DND-41 (cell line): Measurements from ENCODE around the gene EDN2.

Source experiments
- ATAC-seq: fragments of 200-7000 bp; cut with Tn5 transposase; 3 replicates; pipeline ENCODE4 v1.9.1; 2021; ENCODE audit warnings: low read depth; ENCODE audit not compliant: insufficient read depth
- DNase-seq: peaks from one replicate; pipeline ENCODE4 v3.0.0-alpha.2; 2020
- H2AFZ ChIP-seq: 2 replicates; pipeline ENCODE4 v1.6.0; 2012; ENCODE audit warnings: low read depth, low read length
- H3K27ac ChIP-seq: 2 replicates; pipeline ENCODE4 v1.5.1; 2012; ENCODE audit warnings: low read length, inconsistent platforms
- H3K27me3 ChIP-seq: fragments of 200-600 bp; sonication (generic); 2 replicates; pipeline ENCODE4 v1.6.0; 2012; ENCODE audit warnings: low read length, mild to moderate bottlenecking, inconsistent platforms; ENCODE audit not compliant: insufficient read depth, poor library complexity
- H3K36me3 ChIP-seq: 2 replicates; pipeline ENCODE4 v1.5.1; 2012; ENCODE audit warnings: low read length, inconsistent platforms; ENCODE audit not compliant: insufficient read depth
- H3K4me1 ChIP-seq: 2 replicates; pipeline ENCODE4 v1.5.1; 2012; ENCODE audit warnings: mild to moderate bottlenecking, low read length; ENCODE audit not compliant: insufficient read depth
- H3K4me2 ChIP-seq: 2 replicates; pipeline ENCODE4 v1.6.0; 2012; ENCODE audit warnings: mild to moderate bottlenecking, moderate library complexity, low read length, inconsistent platforms; ENCODE audit not compliant: insufficient read depth
- H3K4me3 ChIP-seq, 2 experiments: fragments of 200-600 bp in 1 of 2; shearing (Covaris generic) in 1 of 2; 2 replicates each; pipeline ENCODE4 v1.5.1; 2012 to 2016; ENCODE audit warnings: inconsistent platforms in 2 of 2, low read length in 2 of 2, mild to moderate bottlenecking in 2 of 2, low read depth in 1 of 2, moderate library complexity in 1 of 2
- H3K79me2 ChIP-seq: 2 replicates; pipeline ENCODE4 v1.6.0; 2012; ENCODE audit warnings: low read length, inconsistent platforms; ENCODE audit not compliant: insufficient read depth
- H3K9ac ChIP-seq: 2 replicates; pipeline ENCODE4 v1.6.0; 2012; ENCODE audit warnings: low read depth, mild to moderate bottlenecking, inconsistent platforms, low read length, moderate library complexity
- H3K9me3 ChIP-seq: 2 replicates; pipeline ENCODE4 v1.5.1; 2012; ENCODE audit warnings: low read length, moderate library complexity, mild to moderate bottlenecking, inconsistent platforms; ENCODE audit not compliant: insufficient read depth, severe bottlenecking
- H4K20me1 ChIP-seq: 2 replicates; pipeline ENCODE4 v1.6.0; 2012; ENCODE audit warnings: low read length; ENCODE audit not compliant: insufficient read depth
- EZH2 ChIP-seq: IDR thresholded peaks from 3 replicates; pipeline ENCODE4 v1.6.1; 2012; ENCODE audit warnings: borderline replicate concordance, low read depth, mild to moderate bottlenecking, moderate library complexity, low read length, inconsistent platforms; ENCODE audit not compliant: severe bottlenecking
- TF ChIP-seq, protein P1 (sequence below): IDR thresholded peaks from 2 replicates; pipeline ENCODE4 v1.5.1; 2012; ENCODE audit warnings: borderline replicate concordance, low read length, moderate library complexity, mild to moderate bottlenecking; ENCODE audit not compliant: poor library complexity, severe bottlenecking; ENCODE audit errors: extremely low read depth

EDN2 gene

DNA sequence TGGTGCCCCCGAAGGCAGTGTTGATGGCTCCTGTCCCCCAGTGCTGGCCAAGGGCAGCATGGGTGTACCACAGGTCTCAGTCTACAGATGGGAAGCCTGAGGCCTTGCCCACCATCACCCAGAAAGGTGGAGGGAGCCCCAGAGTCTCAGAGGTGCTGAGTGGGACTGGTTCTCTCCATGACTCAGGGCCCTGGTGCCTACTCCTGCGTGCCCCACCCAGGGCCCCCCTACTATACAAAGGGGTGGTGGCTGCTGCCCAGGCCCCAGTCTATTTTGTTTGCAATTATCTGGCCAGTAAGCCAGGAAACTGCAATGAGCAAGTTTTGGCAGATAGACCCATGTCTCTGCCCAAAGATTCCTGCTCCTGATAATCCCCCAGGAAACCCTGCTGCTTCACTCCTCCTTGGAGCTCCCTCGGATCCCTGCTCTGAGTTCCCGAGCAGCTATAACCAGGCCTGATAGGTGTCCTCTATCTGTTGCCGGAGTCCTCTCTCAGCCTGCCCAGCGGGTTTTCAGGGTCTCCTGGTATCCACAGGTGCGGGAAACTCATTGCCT lies 41.7 kb downstream of the EDN2 start:
- Histone ChIP-seq H3K79me2 (no peaks in the 10 kb centered on the region), H3K27ac (no peak overlapping the region), H3K4me3 (no peak overlapping the region), H3K9ac (no peak overlapping the region), H3K4me1 (no peaks in the 10 kb centered on the region), H4K20me1 (no peaks in the 10 kb centered on the region), H3K9me3 (no peaks in the 10 kb centered on the region), H2AFZ (no peak overlapping the region), H3K36me3 (no peaks in the 10 kb centered on the region), H3K27me3 (peaks cover 1% of the 10 kb centered on the region), H3K4me2 (no peak overlapping the region)
- ATAC-seq (no peak), DNase-seq (no peak)
- no peak for TF ChIP-seq EZH2
- TF ChIP-seq, protein P1, sequence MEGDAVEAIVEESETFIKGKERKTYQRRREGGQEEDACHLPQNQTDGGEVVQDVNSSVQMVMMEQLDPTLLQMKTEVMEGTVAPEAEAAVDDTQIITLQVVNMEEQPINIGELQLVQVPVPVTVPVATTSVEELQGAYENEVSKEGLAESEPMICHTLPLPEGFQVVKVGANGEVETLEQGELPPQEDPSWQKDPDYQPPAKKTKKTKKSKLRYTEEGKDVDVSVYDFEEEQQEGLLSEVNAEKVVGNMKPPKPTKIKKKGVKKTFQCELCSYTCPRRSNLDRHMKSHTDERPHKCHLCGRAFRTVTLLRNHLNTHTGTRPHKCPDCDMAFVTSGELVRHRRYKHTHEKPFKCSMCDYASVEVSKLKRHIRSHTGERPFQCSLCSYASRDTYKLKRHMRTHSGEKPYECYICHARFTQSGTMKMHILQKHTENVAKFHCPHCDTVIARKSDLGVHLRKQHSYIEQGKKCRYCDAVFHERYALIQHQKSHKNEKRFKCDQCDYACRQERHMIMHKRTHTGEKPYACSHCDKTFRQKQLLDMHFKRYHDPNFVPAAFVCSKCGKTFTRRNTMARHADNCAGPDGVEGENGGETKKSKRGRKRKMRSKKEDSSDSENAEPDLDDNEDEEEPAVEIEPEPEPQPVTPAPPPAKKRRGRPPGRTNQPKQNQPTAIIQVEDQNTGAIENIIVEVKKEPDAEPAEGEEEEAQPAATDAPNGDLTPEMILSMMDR: no peak

DNA sequence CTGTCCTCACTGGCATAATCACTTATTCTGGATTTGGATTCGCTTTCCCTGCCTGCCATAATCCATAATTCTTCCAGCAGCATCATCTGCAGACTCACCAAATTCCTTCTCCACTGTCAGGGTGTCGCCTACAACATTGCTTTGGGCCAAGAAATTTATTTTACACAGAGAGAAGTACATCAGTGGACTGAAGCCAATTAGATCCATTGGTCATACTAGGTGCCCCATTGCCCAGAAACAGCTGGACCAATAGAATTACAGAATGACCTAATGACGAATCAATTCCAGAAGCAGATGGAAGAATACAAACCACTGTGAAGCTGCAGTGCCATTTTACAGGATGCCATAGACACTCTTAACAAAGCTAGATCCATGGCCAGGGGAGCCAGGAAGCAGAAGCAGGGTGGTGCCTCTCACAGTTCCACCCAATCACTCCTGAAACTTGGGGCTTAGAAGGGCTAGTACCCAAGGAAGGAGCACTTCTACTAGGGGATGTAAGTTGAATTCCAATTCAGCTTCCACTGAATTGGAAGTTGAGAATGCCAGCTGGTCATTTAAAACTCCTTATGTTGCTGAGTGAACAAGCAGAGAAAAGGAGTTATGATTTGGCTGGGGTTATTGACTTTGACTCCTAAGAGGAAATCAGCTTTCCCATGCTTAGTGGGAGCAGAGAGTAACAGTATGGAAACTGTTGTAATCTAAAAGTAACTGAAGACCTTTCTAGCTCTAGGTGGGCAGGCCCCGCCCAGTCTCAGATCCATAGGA lies 44.0 kb downstream of the EDN2 start:
- no peak overlapping the region for H3K27ac ChIP-seq
- no peak overlapping the region for H3K9ac ChIP-seq
- no peak overlapping the region for H3K4me3 ChIP-seq
- H3K4me1 ChIP-seq: no peaks in the 10 kb centered on the region
- no peaks in the 10 kb centered on the region for H3K9me3 ChIP-seq
- H3K4me2 ChIP-seq: no peak overlapping the region
- ATAC-seq (no peak), DNase-seq (no peak)
- H3K79me2 ChIP-seq: no peaks in the 10 kb centered on the region
- peaks cover 19% of the 10 kb centered on the region for H3K27me3 ChIP-seq
- no peak overlapping the region for H2AFZ ChIP-seq
- TF ChIP-seq, protein P1: no peak
- H4K20me1 ChIP-seq: no peaks in the 10 kb centered on the region
- no peaks in the 10 kb centered on the region for H3K36me3 ChIP-seq

DNA sequence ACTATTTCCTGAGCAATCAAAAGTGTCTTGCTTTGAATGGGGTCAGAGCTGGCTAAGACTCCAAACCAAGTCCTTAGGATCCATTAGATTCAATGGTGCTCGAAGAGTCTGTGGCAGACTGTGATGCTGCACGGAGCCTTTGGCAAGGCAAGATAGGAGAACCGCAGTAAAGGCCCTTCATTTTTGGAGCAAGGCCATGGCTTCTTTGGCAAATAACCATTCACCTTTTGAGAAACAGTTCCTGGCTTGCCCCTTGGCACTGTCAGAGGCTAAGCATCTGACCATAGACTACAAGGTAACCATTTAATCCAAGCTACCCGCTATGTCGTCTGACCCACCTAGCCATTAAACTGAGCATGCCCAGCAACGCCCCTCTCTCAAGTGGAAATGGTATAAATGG lies 45.2 kb downstream of the EDN2 start:
- H4K20me1 ChIP-seq: no peaks in the 10 kb centered on the region
- peaks cover 27% of the 10 kb centered on the region for H3K27me3 ChIP-seq
- DNase-seq: no peak
- H3K9ac ChIP-seq: no peak overlapping the region
- no peaks in the 10 kb centered on the region for H3K4me1 ChIP-seq
- H3K79me2 ChIP-seq: no peaks in the 10 kb centered on the region
- no peak overlapping the region for H3K4me2 ChIP-seq
- no peak for TF ChIP-seq EZH2
- no peaks in the 10 kb centered on the region for H3K9me3 ChIP-seq
- no peak overlapping the region for H3K27ac ChIP-seq
- H3K36me3 ChIP-seq: no peaks in the 10 kb centered on the region
- no peak for ATAC-seq
- no peak overlapping the region for H2AFZ ChIP-seq
- H3K4me3 ChIP-seq: no peak overlapping the region

DNA sequence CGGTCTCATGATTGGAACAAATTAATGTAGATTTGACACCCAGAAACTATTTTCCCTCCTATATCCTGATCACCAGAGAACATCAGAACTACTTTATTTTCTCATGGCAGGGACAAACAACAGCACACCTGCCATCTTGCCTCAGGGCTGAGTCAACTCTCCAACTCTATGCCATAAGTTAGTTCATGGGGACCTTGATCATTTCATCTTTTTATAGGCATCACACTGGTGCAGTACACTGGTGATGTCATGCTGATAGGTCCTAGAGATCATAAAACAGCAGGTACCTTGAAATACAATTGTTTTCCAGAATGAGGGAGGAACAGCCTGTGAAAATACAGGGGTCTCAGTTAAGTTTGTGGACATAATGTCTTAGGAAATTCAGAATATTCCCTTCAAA lies 45.8 kb downstream of the EDN2 start:
- H3K4me1 ChIP-seq: no peaks in the 10 kb centered on the region
- H3K9me3 ChIP-seq: no peaks in the 10 kb centered on the region
- no peaks in the 10 kb centered on the region for H3K36me3 ChIP-seq
- H2AFZ ChIP-seq: no peak overlapping the region
- no peak overlapping the region for H3K27ac ChIP-seq
- H3K9ac ChIP-seq: no peak overlapping the region
- no peaks in the 10 kb centered on the region for H3K79me2 ChIP-seq
- H3K4me2 ChIP-seq: no peak overlapping the region
- ATAC-seq (no peak), DNase-seq (no peak)
- H3K4me3 ChIP-seq: no peak overlapping the region
- H3K27me3 ChIP-seq: peaks cover 30% of the 10 kb centered on the region
- TF ChIP-seq EZH2: no peak
- TF ChIP-seq, protein P1: no peak
- H4K20me1 ChIP-seq: no peaks in the 10 kb centered on the region
